GM23248 (cell line): ENCODE measurements around the gene SRP14. TPM values are rescaled to one million over a fixed set of nuclear protein-coding genes. Genes with fewer than 3 reads are reported as not detected.

Experiments
- DNase-seq: peaks from one replicate; pipeline ENCODE4 v3.0.0-alpha.2; 2015
- H2AFZ ChIP-seq: fragments of 200-600 bp; sonication (generic); 2 replicates; pipeline ENCODE4 v1.6.1; 2016; ENCODE audit warnings: antibody characterized with exemption
- H3F3A ChIP-seq: fragments of 200-600 bp; sonication (generic); 2 replicates; pipeline ENCODE4 v1.6.1; 2016; ENCODE audit warnings: mild to moderate bottlenecking, antibody characterized with exemption, mixed run types; ENCODE audit not compliant: insufficient read depth
- H3K27ac ChIP-seq: fragments of 200-600 bp; sonication (generic); 2 replicates; pipeline ENCODE4 v1.5.1; 2016; ENCODE audit warnings: mild to moderate bottlenecking
- H3K27me3 ChIP-seq: fragments of 200-600 bp; sonication (generic); replicated peaks from 2 replicates; pipeline ENCODE4 v1.6.1; 2016; ENCODE audit warnings: mild to moderate bottlenecking; ENCODE audit not compliant: insufficient read depth
- H3K36me3 ChIP-seq: fragments of 200-600 bp; sonication (generic); 2 replicates; pipeline ENCODE4 v1.6.1; 2016; ENCODE audit warnings: low read depth, mild to moderate bottlenecking
- H3K4me1 ChIP-seq: fragments of 200-600 bp; sonication (generic); 2 replicates; pipeline ENCODE4 v1.6.1; 2016; ENCODE audit warnings: mild to moderate bottlenecking; ENCODE audit not compliant: insufficient read depth
- H3K4me2 ChIP-seq: fragments of 200-600 bp; sonication (generic); one replicate; pipeline ENCODE4 v1.6.1; 2016; ENCODE audit warnings: mild to moderate bottlenecking; ENCODE audit not compliant: unreplicated experiment
- H3K4me3 ChIP-seq: fragments of 200-600 bp; sonication (generic); 2 replicates; pipeline ENCODE4 v1.5.1; 2016; ENCODE audit warnings: mild to moderate bottlenecking
- H3K79me2 ChIP-seq: fragments of 200-600 bp; sonication (generic); 2 replicates; pipeline ENCODE4 v1.6.1; 2016; ENCODE audit warnings: mild to moderate bottlenecking; ENCODE audit not compliant: insufficient read depth
- H3K9ac ChIP-seq: fragments of 200-600 bp; sonication (generic); 2 replicates; pipeline ENCODE4 v1.6.1; 2016; ENCODE audit warnings: mild to moderate bottlenecking
- H3K9me2 ChIP-seq: fragments of 200-600 bp; sonication (generic); 2 replicates; pipeline ENCODE4 v1.6.1; 2016; ENCODE audit warnings: mixed run types, mild to moderate bottlenecking, moderate library complexity; ENCODE audit not compliant: insufficient read depth
- H3K9me3 ChIP-seq: fragments of 200-600 bp; sonication (generic); one replicate; pipeline ENCODE4 v1.6.1; 2017; ENCODE audit warnings: low read depth
- H4K20me1 ChIP-seq: fragments of 200-600 bp; sonication (generic); 2 replicates; pipeline ENCODE4 v1.6.0; 2016; ENCODE audit not compliant: insufficient read depth
- EZH2 ChIP-seq: fragments of 200-600 bp; sonication (generic); IDR thresholded peaks from 2 replicates; pipeline ENCODE4 v1.6.1; 2018; ENCODE audit warnings: antibody characterized with exemption, mild to moderate bottlenecking; ENCODE audit not compliant: insufficient read depth, poor library complexity, severe bottlenecking
- EZH2phosphoT487 ChIP-seq: fragments of 200-600 bp; sonication (generic); IDR thresholded peaks from 2 replicates; pipeline ENCODE4 v1.6.1; 2018; ENCODE audit warnings: antibody characterized with exemption, moderate library complexity, mild to moderate bottlenecking, low read depth; ENCODE audit not compliant: insufficient read depth
- WGBS, 2 experiments: methylation state at CpG; one replicate each; pipeline ENCODE4 v1.1.6; 2015 to 2017; ENCODE audit warnings: low lambda C conversion rate in 2 of 2, low coverage in 1 of 2; ENCODE audit errors: missing lambda C conversion rate in 2 of 2; 5-methylcytosine and 5-hydroxymethylcytosine counted together
- in situ Hi-C: fragments of 300-500 bp; cut with MboI; formaldehyde crosslinking; loops from 2 replicates; pipeline ENCODE4 v1.15.0; 2020
- polyA plus RNA-seq: library from polyadenylated mRNA; unstranded; fragments of >200 nt; fragmentation: Nextera tagmentation; extraction: Ambion mirVana; gene quantifications from 2 replicates; pipeline ENCODE4 v1.2.1, GENCODE V29; 2016
- total RNA-seq: library from RNA; depleted of rRNA; stranded (reverse); fragments of >200 nt; shearing (Covaris generic); gene quantifications from 2 replicates; pipeline ENCODE4 v1.2.3, GENCODE V29; 2014

Gene SRP14
- total and polyA plus RNA-seq, 2 experiments from 2014 or later = 282 to 796 TPM

DNA sequence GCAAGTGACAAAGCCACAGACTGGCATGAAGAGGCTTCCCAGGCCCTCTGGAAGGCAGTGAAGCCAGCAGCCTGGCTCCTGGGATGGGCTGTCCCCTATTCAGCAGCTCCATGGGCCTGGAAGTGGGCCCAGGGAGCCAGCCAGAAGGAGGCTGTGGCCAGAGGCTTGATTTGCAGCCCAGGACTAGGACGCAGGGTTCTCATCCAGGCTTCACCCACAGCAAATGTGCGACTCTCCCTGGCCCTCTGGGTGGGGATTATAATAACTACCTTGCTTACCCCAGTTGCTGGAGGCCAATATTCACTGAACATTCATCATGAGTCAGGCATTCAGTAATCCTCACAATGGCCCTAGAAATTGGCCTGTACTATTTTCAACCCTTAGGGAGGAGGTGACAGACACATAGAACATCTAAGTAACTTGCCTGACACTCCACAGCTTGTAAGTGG lies 24.6 kb upstream of the SRP14 start:
- 0 to 16% methylated on average over 2 of the region's 2 CpGs for WGBS, 2 experiments
- no peak for TF ChIP-seq EZH2phosphoT487
- TF ChIP-seq EZH2 = no peak

GRCh38 chr15:40062816-40063562 lies 24.0 kb upstream of the SRP14 start:
- Histone ChIP-seq H3K9me2 (no peaks in the 10 kb centered on the region), H3K27me3 (no peaks in the 10 kb centered on the region), H3K9me3 (no peaks in the 10 kb centered on the region), H3K36me3 (no peaks in the 10 kb centered on the region), H3K79me2 (no peaks in the 10 kb centered on the region), H3F3A (peaks cover 14% of the 10 kb centered on the region), H2AFZ (peak overlapping the region; percentile 65), H3K4me1 (peaks cover 32% of the 10 kb centered on the region), H3K4me3 (no peak overlapping the region), H3K4me2 (peak overlapping the region; percentile 26), H4K20me1 (no peaks in the 10 kb centered on the region), H3K9ac (no peak overlapping the region; the same call in 1 of the 2 replicates), H3K27ac (peak overlapping the region; percentile 64)
- no peak for DNase-seq
- in situ Hi-C loops = no loop called here
- 46 to 47% methylated on average over 10 of the region's 10 CpGs for WGBS, 2 experiments
- TF ChIP-seq EZH2 = no peak
- no peak for TF ChIP-seq EZH2phosphoT487

More for the DNA sequence above, 24.6 kb upstream of the SRP14 start:
- DNase-seq = peak; percentile 82
- H4K20me1 ChIP-seq = no peaks in the 10 kb centered on the region
- H3K9me3 ChIP-seq = no peaks in the 10 kb centered on the region
- in situ Hi-C loops = no loop called here
- no peaks in the 10 kb centered on the region for H3K36me3 ChIP-seq
- peaks cover 34% of the 10 kb centered on the region for H3K4me1 ChIP-seq
- H3K27ac ChIP-seq = peak overlapping the region; percentile 64
- peaks cover 14% of the 10 kb centered on the region for H3F3A ChIP-seq
- no peak overlapping the region; the same call in 1 of the 2 replicates for H3K9ac ChIP-seq
- peak overlapping the region; percentile 65 for H2AFZ ChIP-seq
- H3K4me3 ChIP-seq = no peak overlapping the region
- H3K27me3 ChIP-seq = no peaks in the 10 kb centered on the region
- no peaks in the 10 kb centered on the region for H3K79me2 ChIP-seq
- peak overlapping the region; percentile 41 for H3K4me2 ChIP-seq
- no peaks in the 10 kb centered on the region for H3K9me2 ChIP-seq

DNA sequence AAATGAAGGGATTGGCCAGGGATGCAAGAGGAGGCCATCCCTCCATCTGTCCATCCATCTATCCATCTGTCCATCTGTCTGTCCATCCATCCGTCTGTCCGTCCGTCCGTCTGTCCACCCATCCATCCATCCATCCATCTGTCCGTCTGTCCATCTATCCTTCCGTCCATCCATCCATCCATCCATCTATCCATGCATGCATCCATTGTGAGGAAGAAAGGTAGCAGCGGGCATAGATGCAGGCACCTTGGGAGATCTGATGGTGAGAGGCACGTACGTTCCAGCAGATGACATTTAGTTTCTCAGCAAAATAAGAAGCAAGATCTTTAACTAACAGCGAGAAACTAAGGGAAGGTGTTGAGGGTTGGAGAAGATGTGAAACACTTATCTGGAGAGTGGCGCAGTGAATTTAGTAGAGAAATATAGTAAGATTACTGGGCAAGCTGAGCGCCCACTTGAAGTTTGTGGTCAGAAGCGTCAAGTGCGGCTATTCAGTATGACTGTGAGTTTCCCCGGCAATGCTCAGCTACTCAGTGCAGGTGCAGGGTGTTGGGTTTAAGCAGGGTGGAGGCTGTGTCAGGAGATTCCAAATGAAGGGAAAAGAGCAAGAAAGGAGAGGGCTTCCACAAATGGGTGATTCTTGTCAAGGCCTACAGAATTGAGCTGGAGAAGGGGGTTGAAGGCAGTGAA lies 22.4 kb upstream of the SRP14 start:
- in situ Hi-C loops = no loop called here
- no peak overlapping the region for H3K4me3 ChIP-seq
- H2AFZ ChIP-seq = no peak overlapping the region
- DNase-seq = no peak
- no peaks in the 10 kb centered on the region for H3K9me2 ChIP-seq
- H3K36me3 ChIP-seq = no peaks in the 10 kb centered on the region
- WGBS, 2 experiments = 89 to 92% methylated on average over 15 of the region's 15 CpGs
- H3K27me3 ChIP-seq = no peaks in the 10 kb centered on the region
- H3K27ac ChIP-seq = no peak overlapping the region
- no peaks in the 10 kb centered on the region for H3K9me3 ChIP-seq
- no peak for TF ChIP-seq EZH2
- TF ChIP-seq EZH2phosphoT487 = no peak
- peaks cover 14% of the 10 kb centered on the region for H3F3A ChIP-seq
- peaks cover 32% of the 10 kb centered on the region for H3K4me1 ChIP-seq
- no peaks in the 10 kb centered on the region for H4K20me1 ChIP-seq
- no peak overlapping the region for H3K4me2 ChIP-seq
- no peaks in the 10 kb centered on the region for H3K79me2 ChIP-seq
- H3K9ac ChIP-seq = no peak overlapping the region

- H3K4me3 ChIP-seq = no peak overlapping the region
- H3K27ac ChIP-seq = no peak overlapping the region
- no peak overlapping the region for H3K9ac ChIP-seq
- H3K4me2 ChIP-seq = no peak overlapping the region
- peaks cover 14% of the 10 kb centered on the region for H3F3A ChIP-seq
- H3K27me3 ChIP-seq = no peaks in the 10 kb centered on the region
- no peaks in the 10 kb centered on the region for H3K36me3 ChIP-seq
- H3K9me3 ChIP-seq = no peaks in the 10 kb centered on the region
- H3K79me2 ChIP-seq = no peaks in the 10 kb centered on the region
- no peaks in the 10 kb centered on the region for H3K9me2 ChIP-seq
- WGBS, 2 experiments = 87 to 88% methylated on average over 10 of the region's 10 CpGs
- DNase-seq = no peak
- in situ Hi-C loops = no loop called here
- H3K4me1 ChIP-seq = peaks cover 33% of the 10 kb centered on the region
- no peak for TF ChIP-seq EZH2
- no peak for TF ChIP-seq EZH2phosphoT487
- H4K20me1 ChIP-seq = no peaks in the 10 kb centered on the region
- H2AFZ ChIP-seq = no peak overlapping the region
These were observed 21.4 kb upstream of the SRP14 start for GRCh38 chr15:40060236-40060961.
